Caco-2 (cell line): ENCODE data around the gene ZNF680. TPM values are rescaled to one million over a fixed set of nuclear protein-coding genes. Genes with fewer than 3 reads are reported as not detected.

Source experiments
- BruUV-seq: library from RNA; stranded (reverse); fragments of 400-500 nt; replicated peaks from 2 replicates; lab custom pipeline; 2021; lab: Mats Ljungman, UMichigan
- CTCF ChIA-PET: fragments of 300-600 bp; sonication (Branson Sonifier 250); formaldehyde crosslinking; loops from one replicate; lab custom pipeline; 2022; ENCODE audit warnings: antibody characterized with exemption; lab: Charles Lee
- POLR2A ChIA-PET: fragments of 300-600 bp; sonication (Branson Sonifier 250); formaldehyde crosslinking; loops from one replicate; lab custom pipeline; 2022; ENCODE audit warnings: antibody characterized with exemption; lab: Charles Lee
- DNase-seq, 2 experiments: peaks; one replicate each; pipeline versions ENCODE4 v3.0.0 to v3.0.0-alpha.2; 2020 to 2022
- H3K27me3 ChIP-seq: replicated peaks from 2 replicates; pipeline ENCODE4 v1.6.0; 2011; ENCODE audit warnings: low read length; ENCODE audit not compliant: control insufficient read depth, insufficient read depth
- H3K36me3 ChIP-seq: 2 replicates; pipeline ENCODE4 v1.5.1; 2011; ENCODE audit warnings: low read length; ENCODE audit not compliant: control insufficient read depth, insufficient read depth
- H3K4me1 ChIP-seq: fragments of 250-450 bp; sonication (Bioruptor Pico); 2 replicates; pipeline ENCODE4 v1.5.1; 2020; ENCODE audit warnings: mild to moderate bottlenecking
- H3K4me3 ChIP-seq: 2 replicates; pipeline ENCODE4 v1.5.1; 2011; ENCODE audit warnings: low read depth, mild to moderate bottlenecking, control low read depth, low read length
- H3K9me3 ChIP-seq: fragments of 250-450 bp; sonication (Bioruptor Pico); 2 replicates; pipeline ENCODE4 v1.5.1; 2020; ENCODE audit warnings: mild to moderate bottlenecking, moderate library complexity
- H3K27ac Mint-ChIP-seq: one replicate; pipeline ENCODE4 v1.8.0; 2022; ENCODE audit warnings: mixed read lengths; ENCODE audit not compliant: unreplicated experiment
- H3K27me3 Mint-ChIP-seq: one replicate; pipeline ENCODE4 v1.8.0; 2022; ENCODE audit warnings: mixed read lengths; ENCODE audit not compliant: insufficient read depth, unreplicated experiment
- H3K36me3 Mint-ChIP-seq: one replicate; pipeline ENCODE4 v1.8.0; 2022; ENCODE audit warnings: mild to moderate bottlenecking, mixed read lengths; ENCODE audit not compliant: insufficient read depth, unreplicated experiment
- H3K4me1 Mint-ChIP-seq: one replicate; pipeline ENCODE4 v1.8.0; 2022; ENCODE audit warnings: low read depth, mixed read lengths; ENCODE audit not compliant: unreplicated experiment
- H3K4me3 Mint-ChIP-seq: one replicate; pipeline ENCODE4 v1.8.0; 2022; ENCODE audit warnings: mild to moderate bottlenecking, moderate library complexity, mixed read lengths; ENCODE audit not compliant: unreplicated experiment
- H3K9me3 Mint-ChIP-seq: one replicate; pipeline ENCODE4 v1.8.0; 2022; ENCODE audit warnings: mixed read lengths; ENCODE audit not compliant: unreplicated experiment
- intact Hi-C: fragments of 100-400 bp; cut with micrococcal nuclease; formaldehyde crosslinking; loops from one replicate; pipeline ENCODE4 v1.10.0; 2022; ENCODE audit not compliant: unreplicated experiment
- total RNA-seq: library from RNA; stranded (reverse); gene quantifications from 2 replicates; pipeline ENCODE4 v1.2.3, GENCODE V29; 2022
- TF ChIP-seq, protein P1 (sequence below), 2 experiments: fragments of 200-600 bp in 1 of 2; IDR thresholded peaks; 1 replicate in 1 of 2; 2 replicates in 1 of 2; pipeline versions ENCODE4 v1.5.1 to v1.8.0; 2011 to 2022; ENCODE audit warnings: antibody characterized with exemption in 1 of 2, control low read depth in 1 of 2, inconsistent platforms in 1 of 2, low read depth in 1 of 2, low read length in 1 of 2, mild to moderate bottlenecking in 1 of 2, moderate library complexity in 1 of 2; ENCODE audit not compliant: insufficient read depth in 1 of 2, severe bottlenecking in 1 of 2, unreplicated experiment in 1 of 2

Gene ZNF680
- total RNA-seq, 1 experiment from 2014 or later = 13.1 TPM

DNA sequence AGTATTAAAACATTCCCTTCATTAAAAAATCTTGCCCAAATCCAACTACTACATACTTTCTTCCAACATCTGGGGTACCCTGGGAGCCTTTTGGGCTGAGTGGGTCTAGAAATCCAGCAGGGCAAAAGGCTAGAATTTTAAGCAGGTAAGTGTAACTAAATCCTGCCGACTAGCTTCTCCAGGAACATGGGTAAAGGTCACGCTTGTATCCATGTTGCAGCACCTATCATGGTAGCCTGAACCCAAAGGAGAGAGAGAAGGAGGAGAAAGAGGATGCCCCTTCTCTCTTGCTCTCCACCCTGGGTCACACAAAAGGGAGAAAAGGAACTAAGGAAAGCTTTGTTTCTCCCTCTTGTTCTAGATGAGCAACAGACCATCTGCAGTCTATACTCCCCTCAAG, 53.3 kb downstream of the ZNF680 start:
- H3K4me1 Mint-ChIP-seq = no peaks in the 10 kb centered on the region
- Histone ChIP-seq H3K4me3 (no peak overlapping the region), H3K36me3 (no peaks in the 10 kb centered on the region), H3K27me3 (no peaks in the 10 kb centered on the region), H3K9me3 (peaks cover 44% of the 10 kb centered on the region), H3K4me1 (no peaks in the 10 kb centered on the region)
- ChIA-PET POLR2A (no interaction called here), CTCF (no interaction called here)
- H3K4me3 Mint-ChIP-seq = no peak overlapping the region
- H3K27me3 Mint-ChIP-seq = no peaks in the 10 kb centered on the region
- no peak overlapping the region for H3K27ac Mint-ChIP-seq
- peaks cover 14% of the 10 kb centered on the region for H3K9me3 Mint-ChIP-seq
- no TSS peak for BruUV-seq
- intact Hi-C loops = no loop called here
- H3K36me3 Mint-ChIP-seq = peaks cover 37% of the 10 kb centered on the region
- DNase-seq = no peak
- TF ChIP-seq, protein P1, sequence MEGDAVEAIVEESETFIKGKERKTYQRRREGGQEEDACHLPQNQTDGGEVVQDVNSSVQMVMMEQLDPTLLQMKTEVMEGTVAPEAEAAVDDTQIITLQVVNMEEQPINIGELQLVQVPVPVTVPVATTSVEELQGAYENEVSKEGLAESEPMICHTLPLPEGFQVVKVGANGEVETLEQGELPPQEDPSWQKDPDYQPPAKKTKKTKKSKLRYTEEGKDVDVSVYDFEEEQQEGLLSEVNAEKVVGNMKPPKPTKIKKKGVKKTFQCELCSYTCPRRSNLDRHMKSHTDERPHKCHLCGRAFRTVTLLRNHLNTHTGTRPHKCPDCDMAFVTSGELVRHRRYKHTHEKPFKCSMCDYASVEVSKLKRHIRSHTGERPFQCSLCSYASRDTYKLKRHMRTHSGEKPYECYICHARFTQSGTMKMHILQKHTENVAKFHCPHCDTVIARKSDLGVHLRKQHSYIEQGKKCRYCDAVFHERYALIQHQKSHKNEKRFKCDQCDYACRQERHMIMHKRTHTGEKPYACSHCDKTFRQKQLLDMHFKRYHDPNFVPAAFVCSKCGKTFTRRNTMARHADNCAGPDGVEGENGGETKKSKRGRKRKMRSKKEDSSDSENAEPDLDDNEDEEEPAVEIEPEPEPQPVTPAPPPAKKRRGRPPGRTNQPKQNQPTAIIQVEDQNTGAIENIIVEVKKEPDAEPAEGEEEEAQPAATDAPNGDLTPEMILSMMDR (IDR thresholded peaks at IDR 0.05; ENCODE audit: insufficient read depth in 1 of 2, low read depth in 1 of 2, low read length in 1 of 2, severe bottlenecking in 1 of 2, unreplicated experiment in 1 of 2) = no peak

DNA sequence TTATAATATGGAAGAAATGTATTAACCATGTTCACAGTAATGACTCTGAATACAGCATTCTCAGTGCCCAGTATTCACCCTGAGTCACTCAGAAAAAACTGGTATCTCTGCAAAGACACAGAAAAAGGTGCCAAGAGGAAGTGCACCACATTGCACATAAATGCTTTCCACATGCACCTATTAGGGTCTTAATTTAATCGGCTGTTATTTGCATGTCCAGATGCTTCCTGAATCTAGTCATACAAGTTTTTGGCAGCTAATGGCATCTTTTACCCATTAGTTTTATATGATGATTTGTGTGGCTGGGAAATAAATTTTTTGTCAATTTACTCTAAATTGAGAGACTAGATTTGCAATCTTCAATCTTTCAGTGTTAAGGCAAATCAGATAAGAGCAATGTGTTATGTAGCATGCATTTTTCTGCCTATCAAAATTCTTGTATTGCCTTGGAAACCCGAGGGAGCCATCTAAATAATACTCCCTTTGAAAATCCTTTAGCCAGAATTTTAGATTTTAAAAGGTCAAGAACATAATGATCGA, 58.2 kb downstream of the ZNF680 start:
- H3K4me1 ChIP-seq = no peaks in the 10 kb centered on the region
- no peaks in the 10 kb centered on the region for H3K27me3 ChIP-seq
- H3K9me3 ChIP-seq = peaks cover 23% of the 10 kb centered on the region
- H3K36me3 ChIP-seq = no peaks in the 10 kb centered on the region
- no TSS peak for BruUV-seq
- no peak overlapping the region for H3K4me3 ChIP-seq
- POLR2A ChIA-PET = no interaction called here
- Mint-ChIP-seq H3K9me3 (peaks cover 34% of the 10 kb centered on the region), H3K27me3 (no peaks in the 10 kb centered on the region), H3K4me3 (no peak overlapping the region), H3K36me3 (peaks cover 13% of the 10 kb centered on the region), H3K27ac (no peak overlapping the region), H3K4me1 (no peaks in the 10 kb centered on the region)
- intact Hi-C loops = no loop called here
- TF ChIP-seq, protein P1 (IDR thresholded peaks at IDR 0.05; ENCODE audit: insufficient read depth in 1 of 2, low read depth in 1 of 2, low read length in 1 of 2, severe bottlenecking in 1 of 2, unreplicated experiment in 1 of 2) = no peak
- no peak for DNase-seq
- CTCF ChIA-PET = no interaction called here

DNA sequence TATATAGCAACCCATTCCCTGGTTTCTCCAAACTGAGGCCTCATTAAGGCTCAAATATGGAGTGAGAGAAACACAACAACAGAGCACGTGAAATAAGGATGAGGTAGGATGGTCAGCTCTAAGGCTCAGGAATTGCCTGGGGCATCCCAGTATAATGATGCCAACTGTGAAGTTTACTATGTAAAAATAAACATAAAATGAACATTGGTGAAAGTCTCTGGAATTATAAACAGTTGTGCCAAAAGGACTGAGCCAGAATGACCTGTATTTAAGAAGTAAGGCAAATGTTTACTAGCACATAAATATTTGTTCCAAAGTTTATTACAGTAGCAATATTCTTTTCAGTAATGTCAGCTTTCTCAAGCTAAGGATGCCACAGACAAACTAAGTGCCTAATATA, 64.6 kb downstream of the ZNF680 start:
- Mint-ChIP-seq H3K27me3 (no peaks in the 10 kb centered on the region), H3K4me1 (no peaks in the 10 kb centered on the region), H3K27ac (no peak overlapping the region), H3K9me3 (peaks cover 23% of the 10 kb centered on the region), H3K36me3 (no peaks in the 10 kb centered on the region), H3K4me3 (no peak overlapping the region)
- TF ChIP-seq, protein P1 (IDR thresholded peaks at IDR 0.05; ENCODE audit: insufficient read depth in 1 of 2, low read depth in 1 of 2, low read length in 1 of 2, severe bottlenecking in 1 of 2, unreplicated experiment in 1 of 2) = no peak
- H3K9me3 ChIP-seq = peaks cover 10% of the 10 kb centered on the region; the same call in 1 of the 2 replicates
- H3K4me1 ChIP-seq = no peaks in the 10 kb centered on the region
- intact Hi-C loops = no loop called here
- ChIA-PET POLR2A (no interaction called here), CTCF (no interaction called here)
- no peak overlapping the region for H3K4me3 ChIP-seq
- DNase-seq = no peak
- no peaks in the 10 kb centered on the region for H3K27me3 ChIP-seq
- BruUV-seq = no TSS peak
- H3K36me3 ChIP-seq = no peaks in the 10 kb centered on the region
